ENCODE measurements around the gene HSH2D.

HSH2D gene

GRCh38 chr19:16202320-16203255 is 59.1 kb downstream of the HSH2D start:
- Histone ChIP-seq H3K27ac (no peak overlapping the region), H3K4me3 (no peak overlapping the region)
- DNase-seq (ENCODE audit: low spot score) = no peak
- TF ChIP-seq, protein P1, sequence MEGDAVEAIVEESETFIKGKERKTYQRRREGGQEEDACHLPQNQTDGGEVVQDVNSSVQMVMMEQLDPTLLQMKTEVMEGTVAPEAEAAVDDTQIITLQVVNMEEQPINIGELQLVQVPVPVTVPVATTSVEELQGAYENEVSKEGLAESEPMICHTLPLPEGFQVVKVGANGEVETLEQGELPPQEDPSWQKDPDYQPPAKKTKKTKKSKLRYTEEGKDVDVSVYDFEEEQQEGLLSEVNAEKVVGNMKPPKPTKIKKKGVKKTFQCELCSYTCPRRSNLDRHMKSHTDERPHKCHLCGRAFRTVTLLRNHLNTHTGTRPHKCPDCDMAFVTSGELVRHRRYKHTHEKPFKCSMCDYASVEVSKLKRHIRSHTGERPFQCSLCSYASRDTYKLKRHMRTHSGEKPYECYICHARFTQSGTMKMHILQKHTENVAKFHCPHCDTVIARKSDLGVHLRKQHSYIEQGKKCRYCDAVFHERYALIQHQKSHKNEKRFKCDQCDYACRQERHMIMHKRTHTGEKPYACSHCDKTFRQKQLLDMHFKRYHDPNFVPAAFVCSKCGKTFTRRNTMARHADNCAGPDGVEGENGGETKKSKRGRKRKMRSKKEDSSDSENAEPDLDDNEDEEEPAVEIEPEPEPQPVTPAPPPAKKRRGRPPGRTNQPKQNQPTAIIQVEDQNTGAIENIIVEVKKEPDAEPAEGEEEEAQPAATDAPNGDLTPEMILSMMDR (IDR thresholded peaks at IDR 0.05) = no peak

- TF ChIP-seq, protein P1 (IDR thresholded peaks at IDR 0.05) = no peak
- H3K27ac ChIP-seq = no peak overlapping the region
- DNase-seq (ENCODE audit: low spot score) = no peak
- no peak overlapping the region for H3K4me3 ChIP-seq
These were observed 59.9 kb downstream of the HSH2D start for GRCh38 chr19:16203256-16204004.

- H3K27ac ChIP-seq = no peak overlapping the region
- TF ChIP-seq, protein P1 (IDR thresholded peaks at IDR 0.05) = no peak
- H3K4me3 ChIP-seq = no peak overlapping the region
- no peak for DNase-seq (ENCODE audit: low spot score)
These were observed 60.5 kb downstream of the HSH2D start for GRCh38 chr19:16204005-16204294.

DNA sequence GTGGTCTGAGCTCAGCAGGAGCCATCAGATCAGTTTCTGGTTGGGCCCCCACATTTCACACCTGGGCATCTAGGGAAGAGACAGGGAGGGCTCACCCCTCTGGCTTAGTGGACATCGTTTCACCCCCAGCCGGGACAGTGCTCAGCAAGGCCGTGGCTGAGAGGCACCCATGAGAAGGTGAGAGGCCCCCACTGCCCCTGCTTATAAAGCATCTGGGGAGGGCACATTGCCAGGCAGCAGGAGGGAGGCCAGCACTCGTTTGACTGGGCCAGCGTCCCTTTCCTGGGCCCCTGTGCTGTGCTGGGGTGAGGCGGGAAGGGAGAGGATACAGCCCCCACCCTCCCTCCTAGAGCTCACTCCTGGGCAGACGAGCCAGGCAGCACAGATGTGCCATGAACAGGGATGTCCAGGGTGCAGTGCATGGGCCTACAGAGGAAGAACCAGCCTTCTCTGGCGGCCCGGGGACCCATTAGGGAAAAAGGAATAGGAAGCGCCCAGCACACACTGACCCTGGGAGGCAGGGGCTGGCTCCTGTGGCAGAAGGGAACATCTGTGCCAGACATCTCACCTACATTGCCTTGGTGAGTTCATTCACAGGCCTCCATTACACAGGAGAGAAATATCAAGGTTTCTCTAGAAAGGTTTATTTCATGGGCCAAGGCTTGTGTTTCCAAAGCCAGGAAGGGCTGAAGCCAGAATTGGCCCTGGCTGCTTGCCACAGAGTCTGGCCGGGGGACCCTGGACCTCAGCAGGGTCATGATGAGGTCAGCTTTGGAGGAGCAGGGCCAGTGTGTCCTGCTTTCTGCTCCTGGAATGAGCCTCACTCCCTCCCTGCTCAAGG is 61.9 kb downstream of the HSH2D start:
- Histone ChIP-seq H3K27ac (no peak overlapping the region), H3K4me3 (no peak overlapping the region)
- TF ChIP-seq, protein P1 (IDR thresholded peaks at IDR 0.05) = no peak
- DNase-seq (ENCODE audit: low spot score) = no peak

DNA sequence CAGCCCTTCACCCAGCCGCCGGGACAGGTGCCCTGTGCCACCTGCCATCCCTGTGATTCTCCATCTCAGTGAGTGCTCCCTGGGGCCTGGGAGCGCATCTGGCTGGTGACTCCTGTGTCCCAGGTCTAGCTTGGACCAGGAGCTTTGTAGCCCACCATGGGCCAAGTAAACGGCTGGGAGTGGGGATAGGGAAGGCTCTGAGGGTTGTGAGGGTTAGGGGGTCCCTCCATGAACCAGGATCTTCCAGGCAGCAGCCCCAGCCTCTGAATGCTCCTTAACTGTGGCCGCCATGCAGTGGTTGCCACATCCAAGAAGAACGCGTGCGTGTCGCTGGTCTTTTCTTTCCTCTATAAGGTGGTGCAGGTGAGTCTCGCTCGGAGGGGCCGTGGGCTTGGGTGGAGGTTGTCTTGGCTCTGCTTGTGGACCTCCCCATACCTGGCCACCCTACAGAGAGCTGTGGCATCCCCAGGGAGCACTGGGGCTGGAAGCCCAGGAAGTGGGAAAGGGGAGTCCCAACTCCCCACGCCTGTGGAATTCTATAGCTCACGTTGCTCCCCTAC is 62.6 kb downstream of the HSH2D start:
- H3K27ac ChIP-seq = no peak overlapping the region
- no peak overlapping the region for H3K4me3 ChIP-seq
- no peak for DNase-seq (ENCODE audit: low spot score)
- TF ChIP-seq, protein P1 (IDR thresholded peaks at IDR 0.05) = no peak

DNA sequence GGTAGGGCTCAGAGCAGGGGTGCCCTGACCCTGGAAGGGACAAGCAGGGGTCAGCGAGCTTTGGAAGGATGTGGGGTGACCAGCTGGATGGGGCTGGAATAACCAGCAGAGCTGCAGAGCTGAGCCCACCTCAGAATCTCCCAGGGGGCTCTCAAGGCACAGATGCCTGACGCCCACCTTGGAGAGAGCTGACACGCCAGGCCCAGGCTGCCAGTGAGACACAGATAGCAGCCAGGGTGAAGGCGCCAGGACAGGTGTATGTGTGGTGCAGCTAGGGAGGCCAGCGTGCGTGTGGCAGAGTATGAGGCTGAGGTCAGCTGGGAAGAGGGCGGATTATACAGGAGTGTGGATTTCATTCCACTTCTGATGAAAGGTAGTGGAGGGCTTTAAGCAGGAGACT is 63.2 kb downstream of the HSH2D start:
- no peak for DNase-seq (ENCODE audit: low spot score)
- Histone ChIP-seq H3K27ac (no peak overlapping the region), H3K4me3 (no peak overlapping the region)
- TF ChIP-seq, protein P1 (IDR thresholded peaks at IDR 0.05) = no peak
